GM19035 (cell line): ENCODE data around the gene NAV2.
"Not testable (repeated sequence)": the region's sequence is repeated elsewhere in the genome, so short reads cannot be mapped to it uniquely, and the experiment has no call there.

ENCODE experiments used
- ATAC-seq: cut with Tn5 transposase; IDR thresholded peaks from one replicate; pipeline ENCODE4 v1.9.1; 2021; ENCODE audit not compliant: unreplicated experiment

NAV2 gene

DNA sequence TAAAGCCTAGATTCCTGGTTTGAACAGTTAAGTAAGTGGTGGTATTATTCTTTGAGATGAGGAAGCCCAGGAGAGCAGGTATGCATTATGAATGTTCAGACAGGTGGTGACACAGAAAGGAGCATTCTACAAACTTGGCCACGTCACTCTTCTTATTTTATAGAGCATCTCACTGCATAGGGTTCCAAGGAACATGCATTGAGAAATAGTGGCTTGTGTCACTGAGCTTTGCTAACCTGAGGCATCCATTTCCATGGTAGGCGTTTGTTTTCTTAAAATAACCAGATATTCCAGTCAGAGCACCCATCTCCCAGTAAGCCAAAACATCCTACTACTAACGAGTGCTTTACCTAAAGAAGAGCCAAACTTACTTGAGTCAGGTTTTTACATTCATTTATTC lies 169.7 kb downstream of the NAV2 start:
- no peak for ATAC-seq

DNA sequence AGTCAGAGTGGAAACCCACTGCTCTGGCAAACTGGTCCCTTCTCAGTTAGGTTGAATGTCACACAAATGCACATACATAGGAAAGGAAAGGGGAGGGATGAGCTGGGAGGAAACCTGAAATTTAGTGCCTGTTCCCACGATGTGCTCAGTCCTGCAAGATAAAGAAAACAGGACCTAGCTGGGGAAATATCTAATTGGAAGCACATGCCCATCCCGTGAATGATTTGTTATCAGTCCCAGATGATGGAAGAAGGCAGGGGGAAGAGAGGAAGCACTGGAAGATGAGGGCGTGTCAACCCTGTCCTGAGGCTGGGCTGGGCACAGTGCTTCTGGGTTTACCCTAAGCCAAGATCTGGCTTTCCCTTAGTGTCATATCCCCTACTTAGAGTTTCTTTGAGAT lies 173.9 kb downstream of the NAV2 start:
- ATAC-seq, result no peak

- ATAC-seq, result no peak
These were observed 175.2 kb downstream of the NAV2 start for GRCh38 chr11:19887842-19888241.

GRCh38 chr11:19889531-19889930 lies 176.9 kb downstream of the NAV2 start:
- ATAC-seq, result no peak

- no peak for ATAC-seq
These were observed 177.7 kb downstream of the NAV2 start for GRCh38 chr11:19890308-19890707.

GRCh38 chr11:19891022-19891421 lies 178.4 kb downstream of the NAV2 start:
- ATAC-seq, result no peak

- no peak for ATAC-seq
These were observed 179.8 kb downstream of the NAV2 start for GRCh38 chr11:19892387-19892786.

GRCh38 chr11:19892876-19893275 lies 180.2 kb downstream of the NAV2 start:
- no peak for ATAC-seq

- no peak for ATAC-seq
These were observed 181.8 kb downstream of the NAV2 start for GRCh38 chr11:19894404-19894803.

- ATAC-seq, result not testable (repeated sequence)
These were observed 182.4 kb downstream of the NAV2 start for GRCh38 chr11:19895037-19895436.

GRCh38 chr11:19895776-19896175 lies 183.1 kb downstream of the NAV2 start:
- ATAC-seq, result no peak

DNA sequence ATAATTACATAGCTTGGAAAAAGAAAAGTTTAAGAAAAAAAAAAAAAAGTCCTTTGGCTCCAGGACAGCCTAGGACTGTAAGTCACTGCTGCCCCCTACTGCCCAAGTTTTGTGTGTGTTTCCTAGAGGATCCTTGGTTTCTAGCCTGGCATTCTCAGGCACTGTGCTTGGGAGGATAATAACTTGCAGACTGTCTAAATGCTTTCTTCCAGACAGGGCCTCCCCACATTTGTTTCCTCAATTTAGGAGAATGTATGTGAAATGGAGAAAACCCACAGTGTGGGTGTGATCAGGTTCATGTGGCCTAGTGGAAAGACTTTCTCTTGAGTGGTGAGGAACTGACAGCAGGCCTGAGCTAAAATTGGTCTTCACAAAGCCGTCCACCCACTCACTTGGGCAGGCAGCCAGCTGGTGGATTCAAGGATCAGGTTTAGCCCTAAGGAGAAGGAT lies 191.0 kb downstream of the NAV2 start:
- no peak for ATAC-seq

- no peak for ATAC-seq
These were observed 192.7 kb downstream of the NAV2 start for GRCh38 chr11:19905280-19905853.

GRCh38 chr11:19906126-19906525 lies 193.5 kb downstream of the NAV2 start:
- ATAC-seq, result no peak

DNA sequence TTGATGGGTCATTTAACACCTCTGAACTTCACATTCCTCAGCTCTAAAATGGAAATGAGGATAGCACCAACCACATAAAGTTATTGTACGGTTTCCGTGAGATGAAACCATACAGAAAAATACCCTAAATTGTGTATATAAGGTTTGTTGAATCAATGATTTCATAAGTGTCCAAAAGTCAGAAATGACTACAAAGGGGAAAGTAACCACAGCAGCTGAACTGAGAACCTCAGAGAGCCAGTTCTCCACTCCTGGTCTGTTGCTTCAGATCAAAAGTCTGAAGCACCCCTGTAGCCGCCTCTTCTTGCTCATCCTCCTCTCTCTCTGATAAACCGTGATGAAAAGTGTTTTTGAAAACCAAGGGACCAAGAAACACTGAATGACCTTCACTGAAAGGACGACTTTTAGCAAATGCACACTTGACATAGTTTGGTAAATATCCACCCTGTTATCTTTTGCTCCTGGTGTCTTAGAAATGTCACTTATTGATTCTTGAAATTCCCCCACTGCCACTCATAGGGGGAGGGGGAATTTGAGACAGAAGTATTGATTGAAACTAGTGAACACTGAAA lies 194.5 kb downstream of the NAV2 start:
- ATAC-seq, result no peak

DNA sequence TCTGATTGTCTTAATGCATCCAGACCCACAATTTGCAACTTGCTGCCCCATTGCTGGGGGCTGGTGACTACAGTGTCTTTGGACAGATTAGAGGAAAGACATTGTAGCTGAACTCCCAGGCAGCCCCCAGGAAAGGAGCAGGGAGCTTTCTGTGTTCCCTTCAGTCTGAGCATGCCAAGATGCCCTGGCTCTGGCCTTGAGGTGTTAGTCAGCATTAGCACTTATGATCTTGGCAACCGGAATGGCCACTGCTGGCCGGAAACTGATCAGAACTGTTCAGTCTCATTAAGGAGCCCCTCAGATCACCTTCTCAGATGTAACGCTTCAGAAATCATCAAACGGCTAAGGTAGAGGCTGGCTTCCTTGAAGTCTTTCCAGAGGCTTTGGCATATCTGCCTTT lies 195.2 kb downstream of the NAV2 start:
- no peak for ATAC-seq

GRCh38 chr11:19910931-19911330 lies 198.3 kb downstream of the NAV2 start:
- ATAC-seq, result no peak

- no peak for ATAC-seq
These were observed 199.7 kb downstream of the NAV2 start for GRCh38 chr11:19912115-19912957.

GRCh38 chr11:19912958-19913892 lies 200.6 kb downstream of the NAV2 start:
- ATAC-seq, result no peak

DNA sequence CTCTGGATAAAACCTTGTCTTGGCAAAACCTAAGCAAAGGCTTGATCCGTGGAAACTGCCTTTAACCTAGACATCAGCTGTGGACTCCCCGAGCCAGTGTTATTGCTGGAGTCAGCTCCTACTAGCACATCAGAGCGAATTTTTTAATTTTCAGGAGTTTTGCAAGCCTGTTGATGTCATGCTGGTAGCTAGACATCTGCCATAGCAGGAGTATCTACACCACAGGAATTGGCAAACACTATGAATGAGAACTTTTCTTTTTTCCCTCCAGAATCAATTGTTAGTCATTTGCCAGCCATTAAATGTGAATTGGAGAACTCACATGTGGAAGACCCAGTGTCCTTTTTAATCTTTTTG lies 201.2 kb downstream of the NAV2 start:
- ATAC-seq, result no peak

DNA sequence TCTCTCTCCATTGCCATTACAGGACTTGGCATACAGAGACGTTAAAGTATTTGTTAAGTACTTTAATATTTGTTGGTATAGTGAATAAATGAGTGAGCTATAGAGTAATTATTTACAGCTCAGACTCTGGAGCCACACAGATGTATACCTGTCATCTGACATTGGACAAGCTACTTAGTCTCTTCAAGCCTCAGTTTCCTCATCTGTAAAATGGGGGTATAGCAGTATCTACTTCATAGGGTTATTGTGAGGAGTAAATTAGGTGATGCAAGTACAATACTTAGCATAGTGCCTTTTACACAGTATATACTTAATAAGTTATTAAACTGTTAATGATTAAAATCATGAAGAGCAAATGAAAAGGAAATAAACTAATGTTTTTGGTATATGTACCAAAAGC lies 203.2 kb downstream of the NAV2 start:
- no peak for ATAC-seq
